ENCODE results near the gene EMC9.

EMC9 gene

GRCh38 chr14:24176599-24176998 lies 35.2 kb upstream of the EMC9 start:
- DNase-seq (ENCODE audit: low spot score), result no peak
- TF ChIP-seq CTCF (IDR thresholded peaks at IDR 0.05; ENCODE audit: extremely low read depth, missing control alignments), result no peak

- DNase-seq (ENCODE audit: low spot score), result no peak
- no peak for TF ChIP-seq CTCF (IDR thresholded peaks at IDR 0.05; ENCODE audit: extremely low read depth, missing control alignments)
Measured at GRCh38 chr14:24172871-24173281, 31.5 kb upstream of the EMC9 start.

GRCh38 chr14:24172261-24172860 lies 31.0 kb upstream of the EMC9 start:
- no peak for DNase-seq (ENCODE audit: low spot score)
- no peak for TF ChIP-seq CTCF (IDR thresholded peaks at IDR 0.05; ENCODE audit: extremely low read depth, missing control alignments)

- TF ChIP-seq CTCF (IDR thresholded peaks at IDR 0.05; ENCODE audit: extremely low read depth, missing control alignments), result no peak
- peak; percentile 94 for DNase-seq (ENCODE audit: low spot score)
Measured at GRCh38 chr14:24171422-24172260, 30.2 kb upstream of the EMC9 start, which contains the start of gene REC8. REC8 (plus strand) TSS chr14:24172080; CDS start chr14:24172553, 473 bp downstream.

- no peak for DNase-seq (ENCODE audit: low spot score)
- no peak for TF ChIP-seq CTCF (IDR thresholded peaks at IDR 0.05; ENCODE audit: extremely low read depth, missing control alignments)
Measured at GRCh38 chr14:24167469-24168114, 26.2 kb upstream of the EMC9 start.

- TF ChIP-seq CTCF (IDR thresholded peaks at IDR 0.05; ENCODE audit: extremely low read depth, missing control alignments), result no peak
- no peak for DNase-seq (ENCODE audit: low spot score)
Measured at GRCh38 chr14:24165785-24166184, 24.4 kb upstream of the EMC9 start.

GRCh38 chr14:24164518-24164991 lies 23.2 kb upstream of the EMC9 start:
- DNase-seq (ENCODE audit: low spot score), result no peak

More at GRCh38 chr14:24164518-24164991, 23.2 kb upstream of the EMC9 start:
- TF ChIP-seq CTCF (IDR thresholded peaks at IDR 0.05; ENCODE audit: extremely low read depth, missing control alignments), result no peak

All from GM20000 (cell line).